Panc1 (cell line): ENCODE results near the gene HNRNPF. TPM values are rescaled to one million over a fixed set of nuclear protein-coding genes. Genes with fewer than 3 reads are reported as not detected.

ENCODE experiments used
- ATAC-seq: fragments of 200-7000 bp; cut with Tn5 transposase; 2 replicates; pipeline ENCODE4 v1.9.1; 2020; ENCODE audit warnings: mild to moderate bottlenecking, moderate library complexity
- BruUV-seq: library from RNA; stranded (reverse); fragments of 400-500 nt; replicated peaks from 2 replicates; lab custom pipeline; 2021; lab: Mats Ljungman, UMichigan
- CTCF ChIA-PET: fragments of 300-600 bp; sonication (Branson Sonifier 250); formaldehyde crosslinking; loops from one replicate; lab custom pipeline; 2022; ENCODE audit warnings: antibody characterized with exemption; lab: Charles Lee
- POLR2A ChIA-PET: fragments of 300-600 bp; sonication (Branson Sonifier 250); formaldehyde crosslinking; loops from one replicate; lab custom pipeline; 2022; ENCODE audit warnings: antibody characterized with exemption; lab: Charles Lee
- DNase-seq: peaks from one replicate; pipeline ENCODE4 v3.0.0-alpha.2; 2010; ENCODE audit warnings: low read depth, low spot score
- H3K27ac ChIP-seq: 2 replicates; pipeline ENCODE4 v1.5.1; 2011; ENCODE audit warnings: mild to moderate bottlenecking, low read length, inconsistent platforms
- H3K27me3 ChIP-seq: fragments of 200-500 bp; sonication (Bioruptor generic); 2 replicates; pipeline ENCODE4 v1.6.0; 2014; ENCODE audit warnings: low read length, inconsistent platforms; ENCODE audit not compliant: control insufficient read depth, insufficient read depth
- H3K36me3 ChIP-seq: fragments of 200-500 bp; sonication (Bioruptor generic); 2 replicates; pipeline ENCODE4 v1.5.1; 2014; ENCODE audit warnings: inconsistent platforms, mild to moderate bottlenecking, low read length, moderate library complexity; ENCODE audit not compliant: control insufficient read depth, insufficient read depth
- H3K4me1 ChIP-seq: 2 replicates; pipeline ENCODE4 v1.5.1; 2011; ENCODE audit warnings: inconsistent platforms, mild to moderate bottlenecking, low read length, moderate library complexity; ENCODE audit not compliant: control insufficient read depth, insufficient read depth
- H3K4me3 ChIP-seq, 2 experiments: 2 replicates each; pipeline ENCODE4 v1.5.1; 2011 to 2012; ENCODE audit warnings: low read depth in 2 of 2, low read length in 2 of 2, mild to moderate bottlenecking in 2 of 2, inconsistent platforms in 1 of 2, moderate library complexity in 1 of 2
- H3K9me3 ChIP-seq: fragments of 200-500 bp; sonication (Bioruptor generic); 2 replicates; pipeline ENCODE4 v1.5.1; 2014; ENCODE audit warnings: low read depth, mild to moderate bottlenecking, inconsistent platforms, low read length, moderate library complexity; ENCODE audit not compliant: control insufficient read depth, insufficient read depth
- CTCF ChIP-seq: fragments of 450-650 bp; IDR thresholded peaks from 2 replicates; pipeline ENCODE4 v1.5.1; 2017; ENCODE audit warnings: mild to moderate bottlenecking
- POLR2AphosphoS5 ChIP-seq: IDR thresholded peaks from 2 replicates; pipeline ENCODE4 v1.6.1; 2012; ENCODE audit warnings: mild to moderate bottlenecking, low read depth, low read length, moderate library complexity
- REST ChIP-seq, 2 experiments: IDR thresholded peaks; 2 replicates each; pipeline ENCODE4 v1.6.1; 2011 to 2012; ENCODE audit warnings: low read depth in 2 of 2, control low read depth in 1 of 2, low read length in 1 of 2, mild to moderate bottlenecking in 1 of 2, moderate library complexity in 1 of 2; ENCODE audit not compliant: insufficient read depth in 1 of 2
- SIN3A ChIP-seq: IDR thresholded peaks from 2 replicates; pipeline ENCODE4 v1.6.1; 2012; ENCODE audit warnings: low read depth, mild to moderate bottlenecking, low read length, moderate library complexity, borderline replicate concordance; ENCODE audit not compliant: insufficient read depth
- TCF7L2 ChIP-seq: IDR thresholded peaks from 2 replicates; pipeline ENCODE4 v1.6.1; 2011; ENCODE audit warnings: mild to moderate bottlenecking, low read depth, low read length, inconsistent platforms
- in situ Hi-C: cut with HindIII; loops from 2 replicates; pipeline ENCODE4 v1.10.0; 2016; ENCODE audit warnings: low sequenced_read_pairs, low pct_unique_long_range_greater_than_20kb
- intact Hi-C: fragments of 100-400 bp; cut with micrococcal nuclease; formaldehyde crosslinking; loops from one replicate; pipeline ENCODE4 v1.10.0; 2022; ENCODE audit not compliant: unreplicated experiment
- total RNA-seq: library from RNA; stranded (reverse); gene quantifications from one replicate; pipeline ENCODE4 v1.2.1, GENCODE V29; 2021; ENCODE audit not compliant: unreplicated experiment

Gene HNRNPF
- total RNA-seq, 1 experiment from 2014 or later = 466 TPM

GRCh38 chr10:43342279-43343125 is 66.5 kb downstream of the HNRNPF start:
- Histone ChIP-seq H3K4me3 (no peak overlapping the region), H3K36me3 (no peaks in the 10 kb centered on the region), H3K9me3 (no peaks in the 10 kb centered on the region), H3K27ac (no peak overlapping the region), H3K4me1 (no peaks in the 10 kb centered on the region), H3K27me3 (no peaks in the 10 kb centered on the region)
- in situ Hi-C loops = no loop called here
- intact Hi-C loops = no loop called here
- no TSS peak for BruUV-seq
- peak; percentile 19; the same call in 1 of the 2 replicates for ATAC-seq
- ChIA-PET CTCF (no interaction called here), POLR2A (no interaction called here)
- TF ChIP-seq CTCF = no peak
- no peak for TF ChIP-seq POLR2AphosphoS5
- no peak for TF ChIP-seq REST (IDR thresholded peaks at IDR 0.05; ENCODE audit: insufficient read depth in 1 of 2, low read depth in 2 of 2, low read length in 1 of 2)
- TF ChIP-seq TCF7L2 = no peak
- no peak for TF ChIP-seq SIN3A
- no peak for DNase-seq

- Histone ChIP-seq H3K9me3 (no peaks in the 10 kb centered on the region), H3K4me1 (no peaks in the 10 kb centered on the region), H3K4me3 (no peak overlapping the region), H3K36me3 (no peaks in the 10 kb centered on the region), H3K27ac (no peak overlapping the region), H3K27me3 (no peaks in the 10 kb centered on the region)
- BruUV-seq = no TSS peak
- ChIA-PET CTCF (no interaction called here), POLR2A (no interaction called here)
- DNase-seq (no peak), ATAC-seq (no peak)
- intact Hi-C loops (no loop called here), in situ Hi-C loops (no loop called here)
- TF ChIP-seq SIN3A (no peak), CTCF (no peak), TCF7L2 (no peak), REST (IDR thresholded peaks at IDR 0.05; ENCODE audit: insufficient read depth in 1 of 2, low read depth in 2 of 2, low read length in 1 of 2) (no peak), POLR2AphosphoS5 (no peak)
These were observed 67.5 kb downstream of the HNRNPF start for GRCh38 chr10:43341450-43341849.
